Liver (tissue), 9 donors: ENCODE measurements around the gene HUS1. TPM values are rescaled to one million over a fixed set of nuclear protein-coding genes. Genes with fewer than 3 reads are reported as not detected.

Experiments used
- DNase-seq: peaks from one replicate; pipeline ENCODE4 v3.0.0-alpha.2; 2017; ENCODE audit warnings: low spot score
- H3K27ac ChIP-seq, 2 donors: one replicate each; pipeline ENCODE4 v1.7.0; 2013; ENCODE audit warnings: inconsistent platforms in 2 of 2, low read length in 2 of 2, control low read depth in 1 of 2, low read depth in 1 of 2, mild to moderate bottlenecking in 1 of 2
- H3K27me3 ChIP-seq, 4 donors: one replicate each; pipeline versions ENCODE4 v1.6.1 to v1.7.0; 2013; ENCODE audit warnings: low read length in 3 of 4, inconsistent platforms in 1 of 4, mild to moderate bottlenecking in 1 of 4, moderate library complexity in 1 of 4; ENCODE audit not compliant: control insufficient read depth in 4 of 4, insufficient read depth in 4 of 4
- H3K36me3 ChIP-seq, 4 donors: one replicate each; pipeline versions ENCODE4 v1.6.1 to v1.7.0; 2013; ENCODE audit warnings: low read length in 3 of 4, mild to moderate bottlenecking in 3 of 4, low read depth in 1 of 4, moderate library complexity in 1 of 4; ENCODE audit not compliant: control insufficient read depth in 4 of 4, insufficient read depth in 3 of 4
- H3K4me1 ChIP-seq, 4 donors: one replicate each; pipeline versions ENCODE4 v1.6.1 to v1.7.0; 2013; ENCODE audit warnings: low read length in 3 of 4, mild to moderate bottlenecking in 3 of 4, moderate library complexity in 1 of 4; ENCODE audit not compliant: control insufficient read depth in 4 of 4, insufficient read depth in 4 of 4
- H3K4me3 ChIP-seq, 3 donors: one replicate each; pipeline versions ENCODE4 v1.6.1 to v1.7.0; 2013; ENCODE audit warnings: low read length in 3 of 3, control low read depth in 1 of 3, low read depth in 1 of 3, mild to moderate bottlenecking in 1 of 3
- H3K9ac ChIP-seq, 2 donors: one replicate each; pipeline ENCODE4 v1.7.0; 2013; ENCODE audit warnings: low read length in 2 of 2, mild to moderate bottlenecking in 2 of 2, moderate library complexity in 2 of 2, control low read depth in 1 of 2, low read depth in 1 of 2
- H3K9me3 ChIP-seq, 4 donors: one replicate each; pipeline versions ENCODE4 v1.6.1 to v1.7.0; 2013; ENCODE audit warnings: low read length in 3 of 4; ENCODE audit not compliant: control insufficient read depth in 4 of 4
- EGR1 ChIP-seq, 2 donors: IDR thresholded peaks; 2 replicates each; pipeline ENCODE4 v1.6.1; 2016 to 2018; ENCODE audit warnings: antibody characterized with exemption in 2 of 2, low read depth in 2 of 2
- FOXA1 ChIP-seq: IDR thresholded peaks from 2 replicates; pipeline ENCODE4 v1.6.1; 2016; ENCODE audit warnings: antibody characterized with exemption
- FOXA2 ChIP-seq: IDR thresholded peaks from 2 replicates; pipeline ENCODE4 v1.6.1; 2016; ENCODE audit warnings: antibody characterized with exemption
- GABPA ChIP-seq, 2 donors: IDR thresholded peaks in 1 of 2; conservative IDR thresholded peaks in 1 of 2; 2 replicates each; pipeline ENCODE4 v1.6.1; 2016; ENCODE audit warnings: antibody characterized with exemption in 2 of 2, mild to moderate bottlenecking in 1 of 2, moderate library complexity in 1 of 2
- HNF4A ChIP-seq, 2 donors: conservative IDR thresholded peaks; 2 replicates each; pipeline ENCODE4 v1.6.1; 2016; ENCODE audit warnings: antibody characterized with exemption in 2 of 2, mild to moderate bottlenecking in 2 of 2
- HNF4G ChIP-seq: IDR thresholded peaks from 2 replicates; pipeline ENCODE4 v1.6.1; 2016; ENCODE audit warnings: antibody characterized with exemption
- JUND ChIP-seq, 2 donors: IDR thresholded peaks; 2 replicates each; pipeline ENCODE4 v1.6.1; 2016; ENCODE audit warnings: antibody characterized with exemption in 2 of 2
- NR2F2 ChIP-seq: IDR thresholded peaks from 2 replicates; pipeline ENCODE4 v1.6.1; 2016; ENCODE audit warnings: antibody characterized with exemption
- RAD21 ChIP-seq, 2 donors: IDR thresholded peaks; 2 replicates each; pipeline ENCODE4 v1.6.1; 2016; ENCODE audit warnings: antibody characterized with exemption in 2 of 2, mild to moderate bottlenecking in 2 of 2
- RXRA ChIP-seq, 2 donors: IDR thresholded peaks; 2 replicates each; pipeline ENCODE4 v1.6.1; 2017 to 2018; ENCODE audit warnings: antibody characterized with exemption in 2 of 2, mild to moderate bottlenecking in 1 of 2
- SP1 ChIP-seq: IDR thresholded peaks from 2 replicates; pipeline ENCODE4 v1.6.1; 2018; ENCODE audit warnings: antibody characterized with exemption, mild to moderate bottlenecking
- TAF1 ChIP-seq: conservative IDR thresholded peaks from 2 replicates; pipeline ENCODE4 v1.6.1; 2016; ENCODE audit warnings: antibody characterized with exemption, mild to moderate bottlenecking
- YY1 ChIP-seq: IDR thresholded peaks from 2 replicates; pipeline ENCODE4 v1.6.1; 2016; ENCODE audit warnings: antibody characterized with exemption, mild to moderate bottlenecking
- WGBS: extraction: QIAGEN DNeasy Blood & Tissue Kit; methylation state at CpG from one replicate; pipeline ENCODE4 v1.1.7; 2013; 5-methylcytosine and 5-hydroxymethylcytosine counted together
- polyA plus RNA-seq, 2 donors: library from polyadenylated mRNA; stranded (reverse) in 1 of 2; unstranded in 1 of 2; fragments of 200-250 nt in 1 of 2; fragments of >200 nt in 1 of 2; fragmentation: Nextera tagmentation in 1 of 2; extraction: Ambion mirVana in 1 of 2; gene quantifications; one replicate each; pipeline versions ENCODE4 v1.2.1 to v1.2.3, GENCODE V29; 2013 to 2015
- total RNA-seq, 2 donors: library from RNA; depleted of rRNA; stranded (reverse); fragments of >200 nt; gene quantifications; one replicate each; pipeline ENCODE4 v1.2.3, GENCODE V29; 2014
- TF ChIP-seq, protein P1 (sequence below): fragments of 150-350 bp; IDR thresholded peaks from 2 replicates; pipeline ENCODE4 v1.5.1; 2017; ENCODE audit warnings: improper control_type of control experiment, low read depth, low read length; ENCODE audit not compliant: missing input control
- TF ChIP-seq, protein P2 (sequence below): IDR thresholded peaks from 2 replicates; pipeline ENCODE4 v1.6.1; 2016; ENCODE audit warnings: antibody characterized with exemption
- TF ChIP-seq, protein P3 (sequence below): IDR thresholded peaks from 2 replicates; pipeline ENCODE4 v1.6.1; 2016; ENCODE audit warnings: antibody characterized with exemption
- TF ChIP-seq, protein P4 (sequence below): IDR thresholded peaks from 2 replicates; pipeline ENCODE4 v1.6.1; 2016; ENCODE audit warnings: antibody characterized with exemption
- TF ChIP-seq, protein P5 (sequence below): IDR thresholded peaks from 2 replicates; pipeline ENCODE4 v1.6.1; 2016; ENCODE audit warnings: antibody characterized with exemption, mild to moderate bottlenecking
- donor health status: healthy.
- donor health status: healthy.
- donor health status: healthy.
- donor health status: healthy.
- donor health status: healthy.

HUS1 gene
- total and polyA plus RNA-seq, 4 donors, result 9.2 to 39.0 (median 18.4) TPM

DNA sequence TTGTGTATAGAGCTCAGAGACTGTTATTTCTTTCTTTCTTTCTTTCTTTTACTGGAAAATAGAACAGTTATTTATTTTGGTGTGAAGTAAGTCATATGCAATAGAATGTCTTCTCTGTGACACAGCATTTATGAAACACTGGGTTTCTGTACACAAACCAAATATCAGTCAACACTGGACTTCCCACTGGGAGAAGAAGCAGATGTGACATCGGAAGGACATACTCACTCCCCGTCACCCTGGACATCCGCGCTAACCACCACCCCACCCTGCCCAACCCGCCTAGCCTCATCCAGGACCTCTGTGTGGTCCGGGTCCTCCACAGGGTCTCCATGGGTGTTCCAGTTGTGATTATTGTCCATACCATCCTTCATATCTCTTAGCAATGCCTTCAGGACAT, 27.5 kb upstream of the HUS1 start:
- Histone ChIP-seq H3K36me3 (no peaks in the 10 kb centered on the region), H3K9ac (no peak overlapping the region), H3K9me3 (no peaks in the 10 kb centered on the region), H3K27me3 (no peaks in the 10 kb centered on the region), H3K27ac (no peak overlapping the region), H3K4me3 (no peak overlapping the region), H3K4me1 (no peaks in the 10 kb centered on the region)
- TF ChIP-seq, protein P1, sequence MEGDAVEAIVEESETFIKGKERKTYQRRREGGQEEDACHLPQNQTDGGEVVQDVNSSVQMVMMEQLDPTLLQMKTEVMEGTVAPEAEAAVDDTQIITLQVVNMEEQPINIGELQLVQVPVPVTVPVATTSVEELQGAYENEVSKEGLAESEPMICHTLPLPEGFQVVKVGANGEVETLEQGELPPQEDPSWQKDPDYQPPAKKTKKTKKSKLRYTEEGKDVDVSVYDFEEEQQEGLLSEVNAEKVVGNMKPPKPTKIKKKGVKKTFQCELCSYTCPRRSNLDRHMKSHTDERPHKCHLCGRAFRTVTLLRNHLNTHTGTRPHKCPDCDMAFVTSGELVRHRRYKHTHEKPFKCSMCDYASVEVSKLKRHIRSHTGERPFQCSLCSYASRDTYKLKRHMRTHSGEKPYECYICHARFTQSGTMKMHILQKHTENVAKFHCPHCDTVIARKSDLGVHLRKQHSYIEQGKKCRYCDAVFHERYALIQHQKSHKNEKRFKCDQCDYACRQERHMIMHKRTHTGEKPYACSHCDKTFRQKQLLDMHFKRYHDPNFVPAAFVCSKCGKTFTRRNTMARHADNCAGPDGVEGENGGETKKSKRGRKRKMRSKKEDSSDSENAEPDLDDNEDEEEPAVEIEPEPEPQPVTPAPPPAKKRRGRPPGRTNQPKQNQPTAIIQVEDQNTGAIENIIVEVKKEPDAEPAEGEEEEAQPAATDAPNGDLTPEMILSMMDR, result no peak
- TF ChIP-seq, protein P2, sequence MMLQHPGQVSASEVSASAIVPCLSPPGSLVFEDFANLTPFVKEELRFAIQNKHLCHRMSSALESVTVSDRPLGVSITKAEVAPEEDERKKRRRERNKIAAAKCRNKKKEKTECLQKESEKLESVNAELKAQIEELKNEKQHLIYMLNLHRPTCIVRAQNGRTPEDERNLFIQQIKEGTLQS, result no peak
- TF ChIP-seq, protein P3, sequence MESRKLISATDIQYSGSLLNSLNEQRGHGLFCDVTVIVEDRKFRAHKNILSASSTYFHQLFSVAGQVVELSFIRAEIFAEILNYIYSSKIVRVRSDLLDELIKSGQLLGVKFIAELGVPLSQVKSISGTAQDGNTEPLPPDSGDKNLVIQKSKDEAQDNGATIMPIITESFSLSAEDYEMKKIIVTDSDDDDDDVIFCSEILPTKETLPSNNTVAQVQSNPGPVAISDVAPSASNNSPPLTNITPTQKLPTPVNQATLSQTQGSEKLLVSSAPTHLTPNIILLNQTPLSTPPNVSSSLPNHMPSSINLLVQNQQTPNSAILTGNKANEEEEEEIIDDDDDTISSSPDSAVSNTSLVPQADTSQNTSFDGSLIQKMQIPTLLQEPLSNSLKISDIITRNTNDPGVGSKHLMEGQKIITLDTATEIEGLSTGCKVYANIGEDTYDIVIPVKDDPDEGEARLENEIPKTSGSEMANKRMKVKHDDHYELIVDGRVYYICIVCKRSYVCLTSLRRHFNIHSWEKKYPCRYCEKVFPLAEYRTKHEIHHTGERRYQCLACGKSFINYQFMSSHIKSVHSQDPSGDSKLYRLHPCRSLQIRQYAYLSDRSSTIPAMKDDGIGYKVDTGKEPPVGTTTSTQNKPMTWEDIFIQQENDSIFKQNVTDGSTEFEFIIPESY, result no peak
- TF ChIP-seq, protein P4, sequence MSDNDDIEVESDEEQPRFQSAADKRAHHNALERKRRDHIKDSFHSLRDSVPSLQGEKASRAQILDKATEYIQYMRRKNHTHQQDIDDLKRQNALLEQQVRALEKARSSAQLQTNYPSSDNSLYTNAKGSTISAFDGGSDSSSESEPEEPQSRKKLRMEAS, result no peak
- TF ChIP-seq, protein P5, sequence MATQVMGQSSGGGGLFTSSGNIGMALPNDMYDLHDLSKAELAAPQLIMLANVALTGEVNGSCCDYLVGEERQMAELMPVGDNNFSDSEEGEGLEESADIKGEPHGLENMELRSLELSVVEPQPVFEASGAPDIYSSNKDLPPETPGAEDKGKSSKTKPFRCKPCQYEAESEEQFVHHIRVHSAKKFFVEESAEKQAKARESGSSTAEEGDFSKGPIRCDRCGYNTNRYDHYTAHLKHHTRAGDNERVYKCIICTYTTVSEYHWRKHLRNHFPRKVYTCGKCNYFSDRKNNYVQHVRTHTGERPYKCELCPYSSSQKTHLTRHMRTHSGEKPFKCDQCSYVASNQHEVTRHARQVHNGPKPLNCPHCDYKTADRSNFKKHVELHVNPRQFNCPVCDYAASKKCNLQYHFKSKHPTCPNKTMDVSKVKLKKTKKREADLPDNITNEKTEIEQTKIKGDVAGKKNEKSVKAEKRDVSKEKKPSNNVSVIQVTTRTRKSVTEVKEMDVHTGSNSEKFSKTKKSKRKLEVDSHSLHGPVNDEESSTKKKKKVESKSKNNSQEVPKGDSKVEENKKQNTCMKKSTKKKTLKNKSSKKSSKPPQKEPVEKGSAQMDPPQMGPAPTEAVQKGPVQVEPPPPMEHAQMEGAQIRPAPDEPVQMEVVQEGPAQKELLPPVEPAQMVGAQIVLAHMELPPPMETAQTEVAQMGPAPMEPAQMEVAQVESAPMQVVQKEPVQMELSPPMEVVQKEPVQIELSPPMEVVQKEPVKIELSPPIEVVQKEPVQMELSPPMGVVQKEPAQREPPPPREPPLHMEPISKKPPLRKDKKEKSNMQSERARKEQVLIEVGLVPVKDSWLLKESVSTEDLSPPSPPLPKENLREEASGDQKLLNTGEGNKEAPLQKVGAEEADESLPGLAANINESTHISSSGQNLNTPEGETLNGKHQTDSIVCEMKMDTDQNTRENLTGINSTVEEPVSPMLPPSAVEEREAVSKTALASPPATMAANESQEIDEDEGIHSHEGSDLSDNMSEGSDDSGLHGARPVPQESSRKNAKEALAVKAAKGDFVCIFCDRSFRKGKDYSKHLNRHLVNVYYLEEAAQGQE, result no peak
- TF ChIP-seq SP1, result no peak
- no peak for TF ChIP-seq GABPA (IDR thresholded peaks at IDR 0.05 in 1 of 2, conservative IDR thresholded peaks at IDR 0.05 in 1 of 2)
- no peak for TF ChIP-seq RXRA (IDR thresholded peaks at IDR 0.05)
- TF ChIP-seq FOXA1, result no peak
- TF ChIP-seq RAD21 (IDR thresholded peaks at IDR 0.05), result no peak
- TF ChIP-seq HNF4A (conservative IDR thresholded peaks at IDR 0.05), result no peak
- no peak for TF ChIP-seq YY1
- TF ChIP-seq HNF4G, result no peak
- no peak for TF ChIP-seq TAF1
- TF ChIP-seq JUND (IDR thresholded peaks at IDR 0.05), result no peak
- no peak for TF ChIP-seq EGR1 (IDR thresholded peaks at IDR 0.05; ENCODE audit: low read depth in 2 of 2)
- no peak for TF ChIP-seq NR2F2
- TF ChIP-seq FOXA2, result no peak
- no peak for DNase-seq
- 91% methylated on average over 6 of the region's 6 CpGs for WGBS
